ENCODE results near the gene F5. TPM values are rescaled to one million over a fixed set of nuclear protein-coding genes. Genes with fewer than 3 reads are reported as not detected.

F5 gene
- total RNA-seq, 1 donor from 2014 or later: 38.6 TPM

DNA sequence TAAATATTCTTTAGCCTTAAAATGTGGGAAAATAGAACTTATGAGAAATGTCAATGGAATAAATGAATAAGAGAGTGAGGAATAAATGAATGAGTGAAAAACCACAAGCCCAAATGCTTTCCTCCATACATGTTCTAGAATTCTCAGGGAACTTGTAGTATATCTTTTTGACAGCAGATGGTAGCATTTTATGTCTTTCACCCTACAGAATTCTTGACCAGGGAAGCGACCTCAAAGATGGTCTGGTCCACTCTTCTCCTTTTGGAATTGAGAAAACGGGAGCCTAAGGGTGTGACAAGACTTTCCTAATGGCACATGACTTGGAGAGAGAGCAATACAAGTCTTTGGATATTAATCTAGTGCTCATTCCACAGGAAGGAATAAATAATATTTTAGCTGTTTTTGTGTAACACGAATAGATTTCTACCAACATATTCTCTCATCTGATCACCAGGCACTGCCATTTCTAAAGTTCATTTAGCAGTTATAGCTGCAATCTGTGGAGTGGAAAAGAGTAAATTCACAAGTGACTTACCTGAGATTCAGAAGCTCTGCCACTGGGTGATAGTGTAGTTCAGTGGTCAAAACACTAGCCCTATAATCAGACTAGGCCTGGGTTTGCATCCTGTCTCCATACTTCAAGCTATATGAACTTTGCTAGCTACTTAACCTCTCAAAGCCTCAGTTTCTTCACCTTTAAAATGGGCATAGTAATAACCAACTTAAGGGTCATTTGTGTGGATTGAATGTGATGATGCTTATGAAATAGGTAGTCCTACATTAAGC is 15.0 kb upstream of the F5 start:
- Mint-ChIP-seq H3K36me3 (no peaks in the 10 kb centered on the region), H3K9me3 (no peaks in the 10 kb centered on the region), H3K27ac (no peak overlapping the region), H3K4me3 (no peak overlapping the region), H3K27me3 (ENCODE audit: low read depth) (peaks cover 4% of the 10 kb centered on the region), H3K4me1 (no peaks in the 10 kb centered on the region)
- DNase-seq (ENCODE audit: low spot score in 2 of 2, unreplicated experiment in 2 of 2): no peak
- TF ChIP-seq, protein P1, sequence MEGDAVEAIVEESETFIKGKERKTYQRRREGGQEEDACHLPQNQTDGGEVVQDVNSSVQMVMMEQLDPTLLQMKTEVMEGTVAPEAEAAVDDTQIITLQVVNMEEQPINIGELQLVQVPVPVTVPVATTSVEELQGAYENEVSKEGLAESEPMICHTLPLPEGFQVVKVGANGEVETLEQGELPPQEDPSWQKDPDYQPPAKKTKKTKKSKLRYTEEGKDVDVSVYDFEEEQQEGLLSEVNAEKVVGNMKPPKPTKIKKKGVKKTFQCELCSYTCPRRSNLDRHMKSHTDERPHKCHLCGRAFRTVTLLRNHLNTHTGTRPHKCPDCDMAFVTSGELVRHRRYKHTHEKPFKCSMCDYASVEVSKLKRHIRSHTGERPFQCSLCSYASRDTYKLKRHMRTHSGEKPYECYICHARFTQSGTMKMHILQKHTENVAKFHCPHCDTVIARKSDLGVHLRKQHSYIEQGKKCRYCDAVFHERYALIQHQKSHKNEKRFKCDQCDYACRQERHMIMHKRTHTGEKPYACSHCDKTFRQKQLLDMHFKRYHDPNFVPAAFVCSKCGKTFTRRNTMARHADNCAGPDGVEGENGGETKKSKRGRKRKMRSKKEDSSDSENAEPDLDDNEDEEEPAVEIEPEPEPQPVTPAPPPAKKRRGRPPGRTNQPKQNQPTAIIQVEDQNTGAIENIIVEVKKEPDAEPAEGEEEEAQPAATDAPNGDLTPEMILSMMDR (IDR thresholded peaks at IDR 0.05; ENCODE audit: unreplicated experiment): peak; percentile 36

DNA sequence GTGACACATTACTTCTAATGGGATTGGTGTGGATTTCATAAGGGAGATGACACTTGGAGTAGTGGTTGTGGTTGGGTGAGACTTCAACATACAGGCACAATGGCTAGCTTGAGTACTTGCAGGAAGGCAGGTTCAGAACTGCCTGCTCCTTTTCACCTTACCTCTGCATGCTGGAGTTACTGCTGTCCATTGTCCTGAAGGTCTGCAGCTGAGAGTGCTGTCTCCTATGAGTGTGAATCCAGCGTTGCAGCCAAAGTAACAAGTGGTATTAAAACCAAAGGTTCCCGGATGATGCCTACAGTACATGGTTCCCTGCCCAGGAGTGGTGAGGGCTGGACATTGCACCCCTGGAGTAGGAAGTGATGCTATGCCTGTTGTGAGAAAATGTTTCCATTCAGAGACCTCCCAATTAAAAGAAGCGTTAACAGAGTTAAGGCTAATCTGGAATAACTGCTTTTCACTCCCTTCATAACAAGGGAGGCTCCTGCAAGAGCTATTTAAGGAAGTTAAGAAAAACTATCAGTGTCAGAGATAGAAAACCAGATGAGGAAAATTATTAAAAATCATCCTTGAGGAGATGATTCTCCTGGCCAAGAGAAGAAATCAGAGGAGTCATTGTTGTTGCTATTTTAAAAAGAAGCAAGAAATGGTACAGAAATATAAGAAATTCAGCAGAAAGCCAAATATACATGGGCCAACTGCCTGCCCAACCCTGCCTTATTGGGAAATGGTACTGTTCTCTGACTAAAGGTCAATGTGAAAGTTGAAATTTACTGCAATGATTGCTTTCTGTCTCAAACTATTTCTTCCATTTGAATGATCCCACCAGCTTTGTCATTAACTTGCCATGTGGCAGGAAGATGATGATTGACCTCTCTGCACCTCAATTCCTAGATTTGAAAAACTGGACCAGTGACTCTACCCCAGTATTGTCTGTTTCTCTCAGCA is 9.8 kb upstream of the F5 start:
- Mint-ChIP-seq H3K36me3 (no peaks in the 10 kb centered on the region), H3K27ac (no peak overlapping the region), H3K4me3 (no peak overlapping the region), H3K27me3 (ENCODE audit: low read depth) (peaks cover 34% of the 10 kb centered on the region), H3K9me3 (no peaks in the 10 kb centered on the region), H3K4me1 (no peaks in the 10 kb centered on the region)
- TF ChIP-seq, protein P1 (IDR thresholded peaks at IDR 0.05; ENCODE audit: unreplicated experiment): no peak
- peak in 1 of 2 experiments; percentile 45 for DNase-seq (ENCODE audit: low spot score in 2 of 2, unreplicated experiment in 2 of 2)

DNA sequence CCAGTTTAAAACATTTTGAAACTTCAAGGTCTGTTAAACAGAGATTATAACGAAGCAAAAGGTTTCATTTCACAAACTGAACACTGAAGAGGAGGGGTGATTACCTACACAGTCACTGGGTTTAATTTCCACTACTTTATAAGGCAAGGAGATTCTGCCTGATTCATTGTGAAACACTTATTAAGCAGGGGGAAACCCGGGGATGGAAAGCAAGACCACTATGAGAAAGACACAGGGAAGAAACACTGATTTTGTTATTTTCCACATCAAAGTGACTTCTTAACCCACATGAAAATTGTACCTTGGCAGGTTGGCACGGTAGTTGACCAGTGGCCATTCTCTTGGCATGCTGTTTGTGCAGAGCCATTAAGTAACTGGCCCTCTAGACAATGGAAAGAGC is 8.1 kb upstream of the F5 start:
- H3K4me3 Mint-ChIP-seq: no peak overlapping the region
- H3K9me3 Mint-ChIP-seq: no peaks in the 10 kb centered on the region
- no peak for DNase-seq (ENCODE audit: low spot score in 2 of 2, unreplicated experiment in 2 of 2)
- TF ChIP-seq, protein P1 (IDR thresholded peaks at IDR 0.05; ENCODE audit: unreplicated experiment): no peak
- H3K27ac Mint-ChIP-seq: no peak overlapping the region
- H3K4me1 Mint-ChIP-seq: no peaks in the 10 kb centered on the region
- H3K27me3 Mint-ChIP-seq (ENCODE audit: low read depth): peaks cover 34% of the 10 kb centered on the region
- no peaks in the 10 kb centered on the region for H3K36me3 Mint-ChIP-seq

DNA sequence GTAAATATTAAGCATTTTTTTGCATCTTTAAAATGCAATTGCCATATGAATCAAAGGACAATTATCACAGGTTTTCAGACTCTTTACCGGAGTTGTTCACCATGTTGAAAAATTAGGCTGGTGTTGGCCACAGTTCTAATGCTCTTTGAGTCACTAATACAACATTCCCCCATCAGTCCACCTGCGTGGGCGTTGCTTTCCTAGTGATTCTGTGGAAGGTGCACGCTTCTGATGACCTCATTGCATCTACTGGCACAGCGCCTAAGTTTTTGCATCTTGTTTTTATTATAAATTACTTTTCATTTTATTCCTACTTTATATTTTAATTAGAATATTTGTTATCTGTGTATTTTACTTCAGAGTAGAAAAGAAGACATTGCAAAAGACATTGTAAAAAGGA is 4.7 kb upstream of the F5 start:
- Mint-ChIP-seq H3K27ac (no peak overlapping the region), H3K4me1 (peaks cover 8% of the 10 kb centered on the region), H3K36me3 (no peaks in the 10 kb centered on the region), H3K4me3 (no peak overlapping the region), H3K27me3 (ENCODE audit: low read depth) (peaks cover 31% of the 10 kb centered on the region), H3K9me3 (no peaks in the 10 kb centered on the region)
- TF ChIP-seq, protein P1 (IDR thresholded peaks at IDR 0.05; ENCODE audit: unreplicated experiment): no peak
- DNase-seq (ENCODE audit: low spot score in 2 of 2, unreplicated experiment in 2 of 2): no peak

DNA sequence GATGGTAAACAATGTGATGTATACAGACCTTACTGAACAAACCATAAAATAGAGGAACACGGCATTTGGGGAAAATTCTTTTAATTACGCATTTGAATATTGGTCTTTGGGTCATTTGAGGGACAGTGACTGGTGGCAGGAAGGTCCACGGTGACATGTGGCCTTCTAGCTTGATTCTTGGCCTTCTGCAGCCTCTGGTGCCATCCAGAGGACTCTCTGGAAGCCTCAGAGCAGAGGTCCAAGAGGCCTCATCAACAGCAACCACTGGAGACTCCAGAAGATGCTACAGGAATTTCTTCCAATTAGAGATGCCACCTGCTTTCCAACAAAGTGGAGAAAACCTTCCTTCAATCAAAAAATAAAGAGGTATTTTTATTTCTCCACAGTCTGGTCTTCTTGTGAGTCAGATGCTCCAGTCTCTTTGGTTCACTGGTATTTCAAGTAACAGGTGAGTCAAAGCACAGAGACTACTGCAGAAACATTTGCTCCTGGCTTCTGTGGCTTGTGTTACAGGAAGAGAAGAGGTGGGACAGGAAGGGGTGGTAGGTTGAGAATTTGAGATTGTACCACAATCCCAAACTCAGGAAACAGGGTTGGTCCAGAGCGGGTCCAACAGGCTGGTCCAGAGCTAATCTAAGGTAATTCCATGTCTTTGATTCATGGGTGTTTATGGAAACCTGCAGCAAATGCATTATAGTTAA is 2.7 kb upstream of the F5 start:
- no peaks in the 10 kb centered on the region for H3K9me3 Mint-ChIP-seq
- peaks cover 13% of the 10 kb centered on the region for H3K4me1 Mint-ChIP-seq
- TF ChIP-seq, protein P1 (IDR thresholded peaks at IDR 0.05; ENCODE audit: unreplicated experiment): no peak
- H3K27me3 Mint-ChIP-seq (ENCODE audit: low read depth): peaks cover 19% of the 10 kb centered on the region
- DNase-seq (ENCODE audit: low spot score in 2 of 2, unreplicated experiment in 2 of 2): no peak
- no peak overlapping the region for H3K4me3 Mint-ChIP-seq
- H3K27ac Mint-ChIP-seq: no peak overlapping the region
- no peaks in the 10 kb centered on the region for H3K36me3 Mint-ChIP-seq

All from mesothelial cell of epicardium (in vitro differentiated cells).